Transverse colon (tissue), 3 donors: ENCODE measurements around the gene CEP63.

Experiments used
- POLR2A ChIP-seq: fragments of 450-650 bp; IDR thresholded peaks from one replicate; pipeline ENCODE4 v1.6.1; 2016; ENCODE audit warnings: antibody characterized with exemption, mild to moderate bottlenecking, moderate library complexity
- TF ChIP-seq, protein P1 (sequence below), 5 experiments: fragments of 200-600 bp in 3 of 5; fragments of 450-650 bp in 2 of 5; sonication (generic) in 3 of 5; IDR thresholded peaks; 1 replicate in 2 of 5; 2 replicates in 3 of 5; pipeline ENCODE4 v1.5.1; 2016 to 2017; ENCODE audit warnings: antibody characterized with exemption in 5 of 5, inconsistent platforms in 3 of 5, mild to moderate bottlenecking in 2 of 5, moderate library complexity in 1 of 5

DNA sequence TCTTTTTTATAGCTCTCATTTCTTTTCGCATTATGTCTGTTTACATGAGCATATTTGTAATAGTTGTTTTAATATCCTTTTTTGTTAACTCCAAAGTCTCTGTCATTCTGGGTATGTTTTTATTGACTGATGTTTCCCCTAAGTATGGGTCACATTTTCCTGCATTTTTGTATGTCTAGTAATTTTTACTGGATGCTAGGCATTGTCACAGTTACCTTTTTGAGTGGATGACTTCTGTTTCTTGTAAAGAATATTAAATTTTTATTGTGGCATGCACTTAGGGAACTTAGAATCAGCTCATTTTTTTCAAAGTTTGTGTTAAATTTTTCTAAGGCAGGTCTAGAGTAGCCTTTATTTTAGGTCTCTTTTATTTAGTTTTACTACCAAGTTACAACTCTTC is 40.8 kb upstream of the CEP63 start:
- TF ChIP-seq POLR2A = no peak
- TF ChIP-seq, protein P1, sequence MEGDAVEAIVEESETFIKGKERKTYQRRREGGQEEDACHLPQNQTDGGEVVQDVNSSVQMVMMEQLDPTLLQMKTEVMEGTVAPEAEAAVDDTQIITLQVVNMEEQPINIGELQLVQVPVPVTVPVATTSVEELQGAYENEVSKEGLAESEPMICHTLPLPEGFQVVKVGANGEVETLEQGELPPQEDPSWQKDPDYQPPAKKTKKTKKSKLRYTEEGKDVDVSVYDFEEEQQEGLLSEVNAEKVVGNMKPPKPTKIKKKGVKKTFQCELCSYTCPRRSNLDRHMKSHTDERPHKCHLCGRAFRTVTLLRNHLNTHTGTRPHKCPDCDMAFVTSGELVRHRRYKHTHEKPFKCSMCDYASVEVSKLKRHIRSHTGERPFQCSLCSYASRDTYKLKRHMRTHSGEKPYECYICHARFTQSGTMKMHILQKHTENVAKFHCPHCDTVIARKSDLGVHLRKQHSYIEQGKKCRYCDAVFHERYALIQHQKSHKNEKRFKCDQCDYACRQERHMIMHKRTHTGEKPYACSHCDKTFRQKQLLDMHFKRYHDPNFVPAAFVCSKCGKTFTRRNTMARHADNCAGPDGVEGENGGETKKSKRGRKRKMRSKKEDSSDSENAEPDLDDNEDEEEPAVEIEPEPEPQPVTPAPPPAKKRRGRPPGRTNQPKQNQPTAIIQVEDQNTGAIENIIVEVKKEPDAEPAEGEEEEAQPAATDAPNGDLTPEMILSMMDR (IDR thresholded peaks at IDR 0.05) = no peak
